ENCODE results near the gene PRAME. TPM values are rescaled to one million over a fixed set of nuclear protein-coding genes. Genes with fewer than 3 reads are reported as not detected.

Gene PRAME
- total and polyA plus RNA-seq, 2 of the 13 experiments (the other 11 are each of a cell fraction or from before 2014, with no cell fraction given) = 0.11 to 0.83 TPM

GRCh38 chr22:22508274-22509176 lies 50.5 kb downstream of the PRAME start, which contains the start of gene ZNF280B (continued):
- TF ChIP-seq ZC3H13 (CRISPR knock-in tag; IDR thresholded peaks at IDR 0.05) = no peak
- TF ChIP-seq ZNF552 (CRISPR knock-in tag; IDR thresholded peaks at IDR 0.05; ENCODE audit: borderline replicate concordance) = no peak
- TF ChIP-seq ZNF12 (CRISPR knock-in tag; IDR thresholded peaks at IDR 0.05) = no peak
- TF ChIP-seq MIER3 (CRISPR knock-in tag; IDR thresholded peaks at IDR 0.05; ENCODE audit: borderline replicate concordance) = no peak
- TF ChIP-seq TBX3 (IDR thresholded peaks at IDR 0.05; ENCODE audit: borderline replicate concordance) = no peak
- no peak for TF ChIP-seq REST (IDR thresholded peaks at IDR 0.05; ENCODE audit: borderline replicate concordance in 1 of 2, low read depth in 1 of 2, low read length in 2 of 2)
- TF ChIP-seq, protein P1, sequence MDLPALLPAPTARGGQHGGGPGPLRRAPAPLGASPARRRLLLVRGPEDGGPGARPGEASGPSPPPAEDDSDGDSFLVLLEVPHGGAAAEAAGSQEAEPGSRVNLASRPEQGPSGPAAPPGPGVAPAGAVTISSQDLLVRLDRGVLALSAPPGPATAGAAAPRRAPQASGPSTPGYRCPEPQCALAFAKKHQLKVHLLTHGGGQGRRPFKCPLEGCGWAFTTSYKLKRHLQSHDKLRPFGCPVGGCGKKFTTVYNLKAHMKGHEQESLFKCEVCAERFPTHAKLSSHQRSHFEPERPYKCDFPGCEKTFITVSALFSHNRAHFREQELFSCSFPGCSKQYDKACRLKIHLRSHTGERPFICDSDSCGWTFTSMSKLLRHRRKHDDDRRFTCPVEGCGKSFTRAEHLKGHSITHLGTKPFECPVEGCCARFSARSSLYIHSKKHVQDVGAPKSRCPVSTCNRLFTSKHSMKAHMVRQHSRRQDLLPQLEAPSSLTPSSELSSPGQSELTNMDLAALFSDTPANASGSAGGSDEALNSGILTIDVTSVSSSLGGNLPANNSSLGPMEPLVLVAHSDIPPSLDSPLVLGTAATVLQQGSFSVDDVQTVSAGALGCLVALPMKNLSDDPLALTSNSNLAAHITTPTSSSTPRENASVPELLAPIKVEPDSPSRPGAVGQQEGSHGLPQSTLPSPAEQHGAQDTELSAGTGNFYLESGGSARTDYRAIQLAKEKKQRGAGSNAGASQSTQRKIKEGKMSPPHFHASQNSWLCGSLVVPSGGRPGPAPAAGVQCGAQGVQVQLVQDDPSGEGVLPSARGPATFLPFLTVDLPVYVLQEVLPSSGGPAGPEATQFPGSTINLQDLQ (CRISPR knock-in tag; IDR thresholded peaks at IDR 0.05) = no peak
- TF ChIP-seq ZFP90 (CRISPR knock-in tag; IDR thresholded peaks at IDR 0.05; ENCODE audit: borderline replicate concordance) = no peak
- no peak for TF ChIP-seq NFATC3 (CRISPR knock-in tag; IDR thresholded peaks at IDR 0.05)
- no peak for TF ChIP-seq IKZF4 (CRISPR knock-in tag; IDR thresholded peaks at IDR 0.05; ENCODE audit: borderline replicate concordance, low read depth, not compliant biosample characterization)
- no peak for TF ChIP-seq SP4 (CRISPR knock-in tag; IDR thresholded peaks at IDR 0.05)
- TF ChIP-seq CHD4 (IDR thresholded peaks at IDR 0.05; ENCODE audit: borderline replicate concordance, low read length) = no peak
- no peak for TF ChIP-seq FOXC1 (CRISPR knock-in tag; IDR thresholded peaks at IDR 0.05; ENCODE audit: borderline replicate concordance)
- TF ChIP-seq ZNF124 (CRISPR knock-in tag; IDR thresholded peaks at IDR 0.05) = no peak
- TF ChIP-seq CENPT (CRISPR knock-in tag; IDR thresholded peaks at IDR 0.05; ENCODE audit: low read depth) = 0 out of 2 replicates have a peak, but pooled peaks have one; percentile 42
- TF ChIP-seq ZNF839 (CRISPR knock-in tag; IDR thresholded peaks at IDR 0.05; ENCODE audit: borderline replicate concordance) = no peak
- TF ChIP-seq, protein P2, sequence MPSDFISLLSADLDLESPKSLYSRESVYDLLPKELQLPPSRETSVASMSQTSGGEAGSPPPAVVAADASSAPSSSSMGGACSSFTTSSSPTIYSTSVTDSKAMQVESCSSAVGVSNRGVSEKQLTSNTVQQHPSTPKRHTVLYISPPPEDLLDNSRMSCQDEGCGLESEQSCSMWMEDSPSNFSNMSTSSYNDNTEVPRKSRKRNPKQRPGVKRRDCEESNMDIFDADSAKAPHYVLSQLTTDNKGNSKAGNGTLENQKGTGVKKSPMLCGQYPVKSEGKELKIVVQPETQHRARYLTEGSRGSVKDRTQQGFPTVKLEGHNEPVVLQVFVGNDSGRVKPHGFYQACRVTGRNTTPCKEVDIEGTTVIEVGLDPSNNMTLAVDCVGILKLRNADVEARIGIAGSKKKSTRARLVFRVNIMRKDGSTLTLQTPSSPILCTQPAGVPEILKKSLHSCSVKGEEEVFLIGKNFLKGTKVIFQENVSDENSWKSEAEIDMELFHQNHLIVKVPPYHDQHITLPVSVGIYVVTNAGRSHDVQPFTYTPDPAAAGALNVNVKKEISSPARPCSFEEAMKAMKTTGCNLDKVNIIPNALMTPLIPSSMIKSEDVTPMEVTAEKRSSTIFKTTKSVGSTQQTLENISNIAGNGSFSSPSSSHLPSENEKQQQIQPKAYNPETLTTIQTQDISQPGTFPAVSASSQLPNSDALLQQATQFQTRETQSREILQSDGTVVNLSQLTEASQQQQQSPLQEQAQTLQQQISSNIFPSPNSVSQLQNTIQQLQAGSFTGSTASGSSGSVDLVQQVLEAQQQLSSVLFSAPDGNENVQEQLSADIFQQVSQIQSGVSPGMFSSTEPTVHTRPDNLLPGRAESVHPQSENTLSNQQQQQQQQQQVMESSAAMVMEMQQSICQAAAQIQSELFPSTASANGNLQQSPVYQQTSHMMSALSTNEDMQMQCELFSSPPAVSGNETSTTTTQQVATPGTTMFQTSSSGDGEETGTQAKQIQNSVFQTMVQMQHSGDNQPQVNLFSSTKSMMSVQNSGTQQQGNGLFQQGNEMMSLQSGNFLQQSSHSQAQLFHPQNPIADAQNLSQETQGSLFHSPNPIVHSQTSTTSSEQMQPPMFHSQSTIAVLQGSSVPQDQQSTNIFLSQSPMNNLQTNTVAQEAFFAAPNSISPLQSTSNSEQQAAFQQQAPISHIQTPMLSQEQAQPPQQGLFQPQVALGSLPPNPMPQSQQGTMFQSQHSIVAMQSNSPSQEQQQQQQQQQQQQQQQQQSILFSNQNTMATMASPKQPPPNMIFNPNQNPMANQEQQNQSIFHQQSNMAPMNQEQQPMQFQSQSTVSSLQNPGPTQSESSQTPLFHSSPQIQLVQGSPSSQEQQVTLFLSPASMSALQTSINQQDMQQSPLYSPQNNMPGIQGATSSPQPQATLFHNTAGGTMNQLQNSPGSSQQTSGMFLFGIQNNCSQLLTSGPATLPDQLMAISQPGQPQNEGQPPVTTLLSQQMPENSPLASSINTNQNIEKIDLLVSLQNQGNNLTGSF (CRISPR knock-in tag; IDR thresholded peaks at IDR 0.05) = peak; percentile 42; the same call in 1 of the 2 replicates

Measured in HepG2 (cell line).